B cell (primary cell): Measurements from ENCODE around the gene SUPT20HL1. TPM values are rescaled to one million over a fixed set of nuclear protein-coding genes. Genes with fewer than 3 reads are reported as not detected.
"Not testable (repeated sequence)": the region's sequence is repeated elsewhere in the genome, so short reads cannot be mapped to it uniquely, and the experiment has no call there.

ENCODE experiments used
- ATAC-seq: fragments of 200-7000 bp; cut with Tn5 transposase; one replicate; pipeline ENCODE4 v1.10.0; 2021; ENCODE audit warnings: low read depth, mild to moderate bottlenecking, moderate number of reproducible peaks, moderate library complexity
- CTCF ChIA-PET: fragments of 350-600 bp; sonication (Branson Sonifier 250); formaldehyde crosslinking; loops from one replicate; lab custom pipeline; 2021; ENCODE audit warnings: antibody characterized with exemption, inconsistent platforms; lab: Charles Lee
- POLR2A ChIA-PET: fragments of 350-600 bp; sonication (Branson Sonifier 250); formaldehyde crosslinking; loops from one replicate; lab custom pipeline; 2021; ENCODE audit warnings: antibody characterized with exemption; lab: Charles Lee
- DNase-seq: peaks from one replicate; pipeline ENCODE4 v3.0.0; 2013
- H2AFZ ChIP-seq: 2 replicates; pipeline ENCODE4 v1.6.1; 2012; ENCODE audit warnings: mild to moderate bottlenecking, low read depth, low read length; ENCODE audit not compliant: insufficient read depth, poor library complexity, severe bottlenecking
- H3K27ac ChIP-seq, 2 donors: 1 replicate in 1 of 2; 2 replicates in 1 of 2; pipeline ENCODE4 v1.5.1; 2012 to 2013; ENCODE audit warnings: low read length in 2 of 2, mild to moderate bottlenecking in 2 of 2, moderate library complexity in 1 of 2
- H3K27me3 ChIP-seq, 4 experiments: fragments of 200-600 bp in 1 of 4; sonication (generic) in 1 of 4; replicated peaks in 1 of 4; 1 replicate in 2 of 4; 2 replicates in 2 of 4; pipeline versions ENCODE4 v1.6.1 to v1.7.0; 2013 to 2016; ENCODE audit warnings: low read length in 3 of 4, mild to moderate bottlenecking in 2 of 4, mixed read lengths in 1 of 4, moderate library complexity in 1 of 4; ENCODE audit not compliant: insufficient read depth in 4 of 4, control insufficient read depth in 3 of 4; ENCODE audit errors: control extremely low read depth in 1 of 4
- H3K36me3 ChIP-seq, 2 experiments: replicated peaks in 1 of 2; 1 replicate in 1 of 2; 2 replicates in 1 of 2; pipeline versions ENCODE4 v1.6.1 to v1.7.1; 2013; ENCODE audit warnings: low read length in 1 of 2; ENCODE audit not compliant: insufficient read depth in 2 of 2, control insufficient read depth in 1 of 2; ENCODE audit errors: control extremely low read depth in 1 of 2, extremely low read depth in 1 of 2
- H3K4me1 ChIP-seq, 2 donors: fragments of 200-600 bp in 1 of 2; sonication (generic) in 1 of 2; 1 replicate in 1 of 2; 2 replicates in 1 of 2; pipeline versions ENCODE4 v1.5.1 to v1.6.1; 2013 to 2017; ENCODE audit warnings: low read length in 2 of 2; ENCODE audit not compliant: control insufficient read depth in 2 of 2, insufficient read depth in 2 of 2
- H3K4me2 ChIP-seq: replicated peaks from 2 replicates; pipeline ENCODE3; 2012; ENCODE audit warnings: mild to moderate bottlenecking, low read depth, low read length; ENCODE audit not compliant: poor library complexity, severe bottlenecking
- H3K4me3 ChIP-seq, 5 experiments: fragments of 200-600 bp in 1 of 5; sonication (generic) in 1 of 5; 1 replicate in 3 of 5; 2 replicates in 2 of 5; pipeline versions ENCODE4 v1.5.1 to v1.7.0; 2011 to 2016; ENCODE audit warnings: low read length in 4 of 5, mild to moderate bottlenecking in 4 of 5, low read depth in 2 of 5, control low read depth in 1 of 5, moderate library complexity in 1 of 5; ENCODE audit not compliant: insufficient read depth in 1 of 5; ENCODE audit errors: control extremely low read depth in 1 of 5, extremely low read depth in 1 of 5
- H3K79me2 ChIP-seq: fragments of 200-600 bp; sonication (generic); one replicate; pipeline ENCODE4 v1.6.0; 2016; ENCODE audit warnings: low read length; ENCODE audit not compliant: control insufficient read depth, insufficient read depth
- H3K9ac ChIP-seq: fragments of 200-600 bp; sonication (generic); 2 replicates; pipeline ENCODE4 v1.6.1; 2017; ENCODE audit warnings: mild to moderate bottlenecking, low read length, moderate library complexity
- H3K9me3 ChIP-seq, 3 donors: one replicate each; pipeline versions ENCODE4 v1.6.1 to v1.7.1; 2013; ENCODE audit warnings: low read length in 2 of 3; ENCODE audit not compliant: control insufficient read depth in 2 of 3, insufficient read depth in 1 of 3; ENCODE audit errors: control extremely low read depth in 1 of 3
- H4K20me1 ChIP-seq: 2 replicates; pipeline ENCODE4 v1.6.0; 2012; ENCODE audit warnings: mild to moderate bottlenecking, low read length; ENCODE audit not compliant: insufficient read depth, control insufficient read depth, poor library complexity, severe bottlenecking
- H3K27ac Mint-ChIP-seq: one replicate; pipeline ENCODE4 v1.8.0; 2021; ENCODE audit warnings: mixed read lengths
- H3K27me3 Mint-ChIP-seq: one replicate; pipeline ENCODE4 v1.8.0; 2021; ENCODE audit warnings: mixed read lengths
- H3K4me1 Mint-ChIP-seq: one replicate; pipeline ENCODE4 v1.8.0; 2021; ENCODE audit warnings: mixed read lengths
- H3K4me3 Mint-ChIP-seq: one replicate; pipeline ENCODE4 v1.8.0; 2021; ENCODE audit warnings: mixed read lengths
- H3K9me3 Mint-ChIP-seq: one replicate; pipeline ENCODE4 v1.8.0; 2022; ENCODE audit warnings: mixed read lengths; ENCODE audit not compliant: insufficient read depth
- EZH2 ChIP-seq: IDR thresholded peaks from 2 replicates; pipeline ENCODE4 v1.6.1; 2012; ENCODE audit warnings: borderline replicate concordance, low read depth, mild to moderate bottlenecking, moderate library complexity, low read length; ENCODE audit not compliant: insufficient read depth, poor library complexity, severe bottlenecking
- WGBS: methylation state at CpG from one replicate; pipeline ENCODE4 v1.1.5; 2013; ENCODE audit warnings: missing lambda C conversion rate; ENCODE audit not compliant: insufficient coverage; 5-methylcytosine and 5-hydroxymethylcytosine counted together
- intact Hi-C: fragments of 100-400 bp; cut with micrococcal nuclease; formaldehyde crosslinking; loops from one replicate; pipeline ENCODE4 v1.10.0; 2022
- polyA plus RNA-seq: library from polyadenylated mRNA; depleted of rRNA; stranded (reverse); fragments of >200 nt; gene quantifications from 2 replicates; pipeline ENCODE4 v1.2.3, GENCODE V29; 2012
- total RNA-seq, 2 donors: library from RNA; stranded (reverse); fragments of 120-200 nt in 1 of 2; gene quantifications; 1 replicate in 1 of 2; 2 replicates in 1 of 2; pipeline versions ENCODE4 v1.2.3 to v1.2.4, GENCODE V29; 2013 to 2022
- TF ChIP-seq, protein P1 (sequence below): fragments of 200-600 bp; IDR thresholded peaks from one replicate; pipeline ENCODE4 v1.8.0; 2022; ENCODE audit warnings: antibody characterized with exemption, mild to moderate bottlenecking

SUPT20HL1 gene
- total and polyA plus RNA-seq, 2 donors (not counting 1 experiment from before 2014, with no cell fraction given), result not detected

DNA sequence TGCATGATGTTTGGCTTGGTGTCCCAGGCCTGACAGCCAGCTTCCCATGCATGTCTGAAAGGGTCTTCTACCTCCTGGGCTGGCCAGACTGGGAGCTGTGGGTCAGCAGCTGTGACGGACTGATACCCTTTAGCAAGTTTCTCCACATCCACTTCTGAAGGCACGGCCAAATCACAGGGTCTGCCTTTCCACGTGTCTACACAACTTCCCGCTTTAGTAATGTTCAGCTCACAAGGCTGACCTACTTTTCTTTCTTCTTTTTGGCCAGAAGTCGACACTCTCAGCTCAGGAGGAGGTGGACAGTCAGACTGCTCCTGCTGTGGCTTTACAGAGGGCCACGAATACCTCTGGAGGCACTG lies 48.2 kb upstream of the SUPT20HL1 start:
- H3K27me3 ChIP-seq, H4K20me1 ChIP-seq, CTCF ChIA-PET, H3K4me1 Mint-ChIP-seq, H3K27ac ChIP-seq, intact Hi-C loops, H3K27ac Mint-ChIP-seq, H3K9ac ChIP-seq, POLR2A ChIA-PET, H3K4me1 ChIP-seq, H3K4me2 ChIP-seq, H3K36me3 ChIP-seq, H3K79me2 ChIP-seq, H3K4me3 ChIP-seq, H2AFZ ChIP-seq, H3K27me3 Mint-ChIP-seq, H3K9me3 ChIP-seq, H3K4me3 Mint-ChIP-seq, DNase-seq, H3K9me3 Mint-ChIP-seq, ATAC-seq: not testable (repeated sequence)
- WGBS, result no CpG with 5 or more reads among the region's 6 CpGs

GRCh38 chrX:24314019-24314635 lies 46.3 kb upstream of the SUPT20HL1 start, which contains the start of gene SUPT20HL2:
Gene SUPT20HL2 (minus strand): TSS chrX:24314069. CDS start chrX:24313315, 754 bp downstream.
- TF ChIP-seq, protein P1, sequence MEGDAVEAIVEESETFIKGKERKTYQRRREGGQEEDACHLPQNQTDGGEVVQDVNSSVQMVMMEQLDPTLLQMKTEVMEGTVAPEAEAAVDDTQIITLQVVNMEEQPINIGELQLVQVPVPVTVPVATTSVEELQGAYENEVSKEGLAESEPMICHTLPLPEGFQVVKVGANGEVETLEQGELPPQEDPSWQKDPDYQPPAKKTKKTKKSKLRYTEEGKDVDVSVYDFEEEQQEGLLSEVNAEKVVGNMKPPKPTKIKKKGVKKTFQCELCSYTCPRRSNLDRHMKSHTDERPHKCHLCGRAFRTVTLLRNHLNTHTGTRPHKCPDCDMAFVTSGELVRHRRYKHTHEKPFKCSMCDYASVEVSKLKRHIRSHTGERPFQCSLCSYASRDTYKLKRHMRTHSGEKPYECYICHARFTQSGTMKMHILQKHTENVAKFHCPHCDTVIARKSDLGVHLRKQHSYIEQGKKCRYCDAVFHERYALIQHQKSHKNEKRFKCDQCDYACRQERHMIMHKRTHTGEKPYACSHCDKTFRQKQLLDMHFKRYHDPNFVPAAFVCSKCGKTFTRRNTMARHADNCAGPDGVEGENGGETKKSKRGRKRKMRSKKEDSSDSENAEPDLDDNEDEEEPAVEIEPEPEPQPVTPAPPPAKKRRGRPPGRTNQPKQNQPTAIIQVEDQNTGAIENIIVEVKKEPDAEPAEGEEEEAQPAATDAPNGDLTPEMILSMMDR, result no peak
- TF ChIP-seq EZH2, result no peak

More at GRCh38 chrX:24314019-24314635, 46.3 kb upstream of the SUPT20HL1 start, which contains the start of gene SUPT20HL2:
- 98% methylated on average over 21 of the region's 39 CpGs for WGBS
- H3K27ac ChIP-seq, result no peak within 1 kb of the TSS
- DNase-seq (no peak), ATAC-seq (no peak)
- Mint-ChIP-seq H3K27ac (no peak within 1 kb of the TSS), H3K9me3 (no peaks in the 10 kb centered on the region), H3K27me3 (no peaks in the 10 kb centered on the region), H3K4me1 (no peaks in the 10 kb centered on the region), H3K4me3 (no peak within 1 kb of the TSS)
- no peaks in the 10 kb centered on the region for H3K9me3 ChIP-seq
- no peaks in the 10 kb centered on the region for H3K36me3 ChIP-seq
- H2AFZ ChIP-seq, result no peak within 1 kb of the TSS
- ChIA-PET CTCF (no interaction called here), POLR2A (no interaction called here)
- no peak within 1 kb of the TSS for H3K9ac ChIP-seq
- H3K27me3 ChIP-seq, result no peaks in the 10 kb centered on the region
- no peaks in the 10 kb centered on the region for H4K20me1 ChIP-seq
- H3K4me2 ChIP-seq, result no peak within 1 kb of the TSS
- no peaks in the 10 kb centered on the region for H3K4me1 ChIP-seq
- intact Hi-C loops, result no loop called here
- no peaks in the 10 kb centered on the region for H3K79me2 ChIP-seq
- no peak within 1 kb of the TSS for H3K4me3 ChIP-seq
